Activated CD4-positive, alpha-beta T cell treated with anti-CD3 and anti-CD28 coated beads, Interleukin-10, Interleukin-2, amounts not matched to agents 100 ng/mL and 50 ng/mL, durations not matched to agents 16 hours and 8 hours (primary cell): ENCODE data around the gene GOSR1.
"Not testable (repeated sequence)": the region's sequence is repeated elsewhere in the genome, so short reads cannot be mapped to it uniquely, and the experiment has no call there.

Experiments used
- DNase-seq: peaks from one replicate; pipeline ENCODE4 v3.0.0-alpha.2; 2020

Gene GOSR1

GRCh38 chr17:30506481-30506880 lies 29.3 kb downstream of the GOSR1 start:
- DNase-seq, result no peak

- DNase-seq, result no peak
These were observed 36.1 kb downstream of the GOSR1 start for GRCh38 chr17:30513346-30513745.

GRCh38 chr17:30514895-30515596 lies 37.8 kb downstream of the GOSR1 start:
- no peak for DNase-seq

GRCh38 chr17:30517786-30518185 lies 40.6 kb downstream of the GOSR1 start:
- no peak for DNase-seq

GRCh38 chr17:30519166-30519565 lies 42.0 kb downstream of the GOSR1 start:
- no peak for DNase-seq

- DNase-seq, result peak; percentile 8
These were observed 42.5 kb downstream of the GOSR1 start for GRCh38 chr17:30519707-30520106.

- DNase-seq, result peak; percentile 8
These were observed 43.2 kb downstream of the GOSR1 start for GRCh38 chr17:30520436-30520835.

- peak; percentile 9 for DNase-seq
These were observed 43.7 kb downstream of the GOSR1 start for GRCh38 chr17:30520882-30521281.

GRCh38 chr17:30521766-30522165 lies 44.6 kb downstream of the GOSR1 start:
- no peak for DNase-seq

- not testable (repeated sequence) for DNase-seq
These were observed 46.0 kb downstream of the GOSR1 start for GRCh38 chr17:30523236-30523635.

GRCh38 chr17:30524847-30525246 lies 47.6 kb downstream of the GOSR1 start:
- DNase-seq, result no peak

- DNase-seq, result no peak
These were observed 49.2 kb downstream of the GOSR1 start for GRCh38 chr17:30526401-30526800.

- not testable (repeated sequence) for DNase-seq
These were observed 51.5 kb downstream of the GOSR1 start for GRCh38 chr17:30528701-30529100.

- DNase-seq, result no peak
These were observed 53.3 kb downstream of the GOSR1 start for GRCh38 chr17:30530346-30531025.

GRCh38 chr17:30532871-30533270 lies 55.7 kb downstream of the GOSR1 start:
- no peak for DNase-seq

GRCh38 chr17:30534298-30534697 lies 57.1 kb downstream of the GOSR1 start:
- no peak for DNase-seq

- no peak for DNase-seq
These were observed 58.0 kb downstream of the GOSR1 start for GRCh38 chr17:30534938-30535921.

- DNase-seq, result not testable (repeated sequence)
These were observed 59.6 kb downstream of the GOSR1 start for GRCh38 chr17:30536846-30537245.

GRCh38 chr17:30537667-30538066 lies 60.5 kb downstream of the GOSR1 start:
- not testable (repeated sequence) for DNase-seq

- DNase-seq, result no peak
These were observed 64.6 kb downstream of the GOSR1 start for GRCh38 chr17:30541802-30542201.

GRCh38 chr17:30543456-30543855 lies 66.2 kb downstream of the GOSR1 start:
- DNase-seq, result no peak

- DNase-seq, result no peak
These were observed 67.8 kb downstream of the GOSR1 start for GRCh38 chr17:30545024-30545423.
